Measurements from ENCODE around the gene GALNT18. TPM values are rescaled to one million over a fixed set of nuclear protein-coding genes. Genes with fewer than 3 reads are reported as not detected.

The GALNT18 gene
- total RNA-seq, 4 donors from 2014 or later: 3.5 to 31.4 (median 11.1) TPM

GRCh38 chr11:11577932-11578911 is 43.6 kb downstream of the GALNT18 start:
- H3K27ac ChIP-seq: no peak overlapping the region
- no peak overlapping the region for H3K4me3 ChIP-seq
- no peaks in the 10 kb centered on the region for H3K4me1 ChIP-seq
- no peaks in the 10 kb centered on the region for H3K36me3 ChIP-seq
- DNase-seq: no peak
- H3K27me3 ChIP-seq: no peaks in the 10 kb centered on the region
- TF ChIP-seq CTCF (IDR thresholded peaks at IDR 0.05): no peak
- no peaks in the 10 kb centered on the region for H3K9me3 ChIP-seq

GRCh38 chr11:11577251-11577855 is 44.5 kb downstream of the GALNT18 start:
- no peak for TF ChIP-seq CTCF (IDR thresholded peaks at IDR 0.05)
- no peak for TF ChIP-seq POLR2A (IDR thresholded peaks at IDR 0.05)
- Histone ChIP-seq H3K4me1 (no peaks in the 10 kb centered on the region), H3K9me3 (no peaks in the 10 kb centered on the region), H3K36me3 (no peaks in the 10 kb centered on the region), H3K27ac (no peak overlapping the region), H3K4me3 (no peak overlapping the region), H3K27me3 (no peaks in the 10 kb centered on the region)
- no peak for DNase-seq

GRCh38 chr11:11574373-11575287 is 47.2 kb downstream of the GALNT18 start:
- DNase-seq: no peak
- no peak overlapping the region for H3K27ac ChIP-seq
- TF ChIP-seq CTCF (IDR thresholded peaks at IDR 0.05): no peak
- TF ChIP-seq POLR2A (IDR thresholded peaks at IDR 0.05): no peak
- no peaks in the 10 kb centered on the region for H3K4me1 ChIP-seq
- no peaks in the 10 kb centered on the region for H3K9me3 ChIP-seq
- H3K4me3 ChIP-seq: no peak overlapping the region
- no peaks in the 10 kb centered on the region for H3K36me3 ChIP-seq
- H3K27me3 ChIP-seq: no peaks in the 10 kb centered on the region

- DNase-seq: no peak
- no peak overlapping the region for H3K4me3 ChIP-seq
- no peaks in the 10 kb centered on the region for H3K9me3 ChIP-seq
- H3K36me3 ChIP-seq: no peaks in the 10 kb centered on the region
- H3K4me1 ChIP-seq: no peaks in the 10 kb centered on the region
- TF ChIP-seq POLR2A (IDR thresholded peaks at IDR 0.05) (no peak), CTCF (IDR thresholded peaks at IDR 0.05) (no peak)
- H3K27me3 ChIP-seq: no peaks in the 10 kb centered on the region
- no peak overlapping the region for H3K27ac ChIP-seq
Observed at GRCh38 chr11:11572386-11572785, 49.4 kb downstream of the GALNT18 start.

- Histone ChIP-seq H3K4me3 (no peak overlapping the region), H3K27me3 (no peaks in the 10 kb centered on the region), H3K9me3 (no peaks in the 10 kb centered on the region), H3K4me1 (no peaks in the 10 kb centered on the region), H3K36me3 (no peaks in the 10 kb centered on the region), H3K27ac (no peak overlapping the region)
- TF ChIP-seq POLR2A (IDR thresholded peaks at IDR 0.05): no peak
- no peak for TF ChIP-seq CTCF (IDR thresholded peaks at IDR 0.05)
- DNase-seq: no peak
Observed at GRCh38 chr11:11571893-11572292, 49.9 kb downstream of the GALNT18 start.
